NOMO-1 (cell line): Measurements from ENCODE around the gene SLC43A2.

ENCODE experiments used
- DNase-seq, 2 experiments: peaks; one replicate each; lab custom pipeline; 2025; ENCODE audit not compliant: unreplicated experiment in 2 of 2; lab: John Stamatoyannopoulos, UW

The SLC43A2 gene

GRCh38 chr17:1625053-1625452 is 3.6 kb downstream of the SLC43A2 start:
- DNase-seq: no peak

GRCh38 chr17:1624650-1625049 is 4.0 kb downstream of the SLC43A2 start:
- DNase-seq: no peak

DNA sequence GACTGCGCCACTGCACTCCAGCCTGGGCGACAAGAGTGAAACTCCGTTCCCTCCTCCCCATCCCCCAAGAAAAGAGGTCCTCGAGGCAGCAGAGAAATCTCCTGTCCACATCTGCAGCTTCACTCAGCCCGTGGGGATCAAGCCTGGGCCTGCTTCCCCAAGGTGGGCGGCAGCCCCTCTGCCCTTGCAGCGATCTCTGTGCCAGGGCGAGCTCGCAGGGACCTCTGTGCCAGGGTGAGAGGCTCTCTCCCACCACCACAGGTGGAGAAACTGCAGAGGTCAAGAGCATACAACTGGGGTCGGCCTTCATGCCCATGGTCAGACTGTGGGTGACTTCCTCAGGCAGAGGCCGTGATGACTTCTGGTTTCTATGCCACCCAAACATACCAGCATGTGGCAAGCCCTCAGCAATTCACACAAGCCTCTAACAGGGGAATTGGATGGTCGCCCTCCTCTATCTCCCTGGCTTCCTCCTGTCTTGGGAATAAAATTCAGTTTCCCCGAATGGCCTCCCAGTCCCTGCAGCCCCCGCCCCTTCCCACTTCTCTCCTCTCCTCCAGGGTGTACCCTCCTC is 5.5 kb downstream of the SLC43A2 start:
- DNase-seq: no peak

DNA sequence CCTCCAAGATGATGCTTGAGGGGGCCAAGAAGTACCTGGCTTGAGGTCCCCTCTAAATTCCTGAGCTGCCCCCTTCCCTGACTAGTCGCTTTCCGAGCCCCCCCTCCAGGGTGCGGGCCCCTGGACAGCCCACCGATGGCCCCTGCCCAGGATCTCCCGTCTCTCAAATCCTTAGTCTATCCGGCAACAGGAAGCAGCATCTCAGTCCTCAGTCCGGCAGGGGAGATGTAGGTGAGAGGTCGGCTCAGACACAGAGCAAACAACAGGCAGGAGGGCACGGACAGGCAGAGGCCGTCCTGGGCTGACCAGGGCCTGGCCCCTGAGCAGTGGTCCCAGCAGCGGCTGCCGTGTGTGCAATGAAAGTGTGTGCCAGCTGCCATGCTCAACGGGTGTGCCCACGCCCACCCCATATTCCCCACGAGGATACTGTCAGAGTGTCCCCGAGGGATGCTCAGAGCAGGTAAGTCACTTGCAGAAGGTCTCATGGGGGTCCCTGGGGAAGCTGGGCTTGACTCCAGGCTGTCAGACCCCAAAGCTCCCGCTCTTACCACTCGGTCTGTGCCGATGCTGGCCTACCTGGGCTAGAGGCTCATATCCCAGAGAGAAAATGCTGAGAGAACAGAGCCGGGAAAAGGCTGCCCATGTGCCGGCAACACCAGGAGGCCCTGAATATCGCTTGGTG is 7.2 kb downstream of the SLC43A2 start:
- no peak for DNase-seq

DNA sequence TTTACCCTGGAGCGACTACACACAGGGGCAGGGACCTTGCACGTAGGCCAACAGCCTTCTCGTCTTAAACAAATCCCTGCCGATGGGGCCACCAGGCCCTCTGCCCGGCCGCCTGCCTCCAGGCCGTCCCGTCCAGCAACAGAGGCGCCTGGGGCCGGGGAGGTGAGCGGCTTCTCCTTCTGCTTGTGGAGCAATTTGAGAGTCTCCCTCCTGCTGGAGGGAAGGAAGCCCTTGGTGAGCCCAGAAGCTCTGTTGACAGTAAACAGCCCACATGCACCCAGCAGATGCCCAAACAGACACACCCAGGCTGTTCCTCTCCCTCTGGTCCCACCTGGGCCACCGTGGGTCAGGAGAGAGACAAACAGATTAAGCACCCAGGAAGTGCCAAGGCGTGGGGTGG is 8.1 kb downstream of the SLC43A2 start:
- DNase-seq: no peak

- DNase-seq: peak in 1 of 2 experiments; percentile 16
Measured at GRCh38 chr17:1617620-1618174, 10.9 kb downstream of the SLC43A2 start.

DNA sequence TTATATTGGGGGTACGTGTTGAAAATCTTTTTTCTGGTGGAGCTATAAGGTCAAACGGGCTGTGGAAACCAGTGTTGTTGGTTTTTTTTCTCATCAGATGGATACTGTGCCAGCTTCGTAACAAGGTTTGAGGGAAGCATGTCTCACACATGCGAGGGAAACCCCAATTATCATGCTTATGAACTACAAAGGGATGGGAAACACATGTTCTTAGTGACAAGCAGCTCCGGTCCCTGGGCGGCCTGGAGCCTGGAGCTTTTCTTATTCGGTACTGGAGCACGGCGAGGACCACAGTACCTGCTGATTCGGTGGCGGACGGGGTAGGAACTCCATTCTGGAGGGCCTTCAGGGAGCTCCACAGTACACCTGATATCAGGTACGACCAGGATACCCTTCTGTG is 12.5 kb downstream of the SLC43A2 start:
- no peak for DNase-seq

GRCh38 chr17:1612400-1612799 is 16.2 kb downstream of the SLC43A2 start:
- no peak for DNase-seq

- peak; percentile 39 to 61 for DNase-seq
Measured at GRCh38 chr17:1611715-1612114, 16.9 kb downstream of the SLC43A2 start.

- DNase-seq: no peak
Measured at GRCh38 chr17:1608676-1609075, 20.0 kb downstream of the SLC43A2 start.

DNA sequence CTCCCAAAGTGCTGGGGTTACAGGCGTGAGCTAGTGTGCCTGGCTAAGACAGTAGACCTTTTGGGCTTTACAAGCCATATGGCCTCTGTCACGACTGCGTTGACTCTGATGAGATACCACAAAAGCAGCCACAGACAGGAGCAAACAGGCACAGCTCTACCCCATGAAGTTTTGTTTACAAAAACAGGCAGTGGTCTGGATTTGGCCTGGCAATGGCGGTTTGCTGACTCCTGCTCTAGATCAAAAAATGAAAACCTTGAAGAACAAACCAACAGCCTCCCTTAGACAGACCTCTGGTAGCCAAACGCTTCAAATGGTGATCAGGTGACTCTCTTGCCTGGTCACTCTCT is 20.7 kb downstream of the SLC43A2 start:
- no peak for DNase-seq

DNA sequence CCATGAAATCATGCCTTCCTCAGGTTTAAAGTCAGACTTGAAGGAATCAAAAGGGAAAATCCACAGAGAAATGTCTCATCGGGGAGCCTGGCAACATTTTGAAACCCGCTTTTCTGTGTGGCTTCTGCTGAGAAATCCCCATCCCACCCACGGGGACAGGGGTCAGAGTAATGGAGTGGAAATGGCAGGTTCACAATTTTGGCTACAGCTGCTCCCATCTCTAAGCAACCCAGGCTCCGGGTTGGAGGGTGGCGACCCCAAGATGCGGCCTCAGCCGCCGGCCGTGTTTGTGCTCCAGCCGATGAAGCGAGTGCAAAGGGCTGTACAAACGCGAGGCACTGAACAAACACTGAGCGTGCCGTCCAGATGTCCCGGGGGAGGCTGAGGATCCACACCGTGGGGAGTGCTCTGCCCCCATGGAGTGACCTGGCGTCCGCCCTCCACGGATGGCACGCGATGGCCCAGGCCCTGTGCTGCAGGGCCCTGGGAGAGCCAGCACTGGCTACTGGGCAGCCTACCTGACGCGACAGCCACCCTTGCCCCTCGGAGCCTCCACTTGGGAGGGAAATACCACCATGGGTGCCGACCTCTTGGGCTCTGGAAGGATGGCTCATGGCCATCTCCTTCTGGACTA is 22.2 kb downstream of the SLC43A2 start:
- no peak for DNase-seq

DNA sequence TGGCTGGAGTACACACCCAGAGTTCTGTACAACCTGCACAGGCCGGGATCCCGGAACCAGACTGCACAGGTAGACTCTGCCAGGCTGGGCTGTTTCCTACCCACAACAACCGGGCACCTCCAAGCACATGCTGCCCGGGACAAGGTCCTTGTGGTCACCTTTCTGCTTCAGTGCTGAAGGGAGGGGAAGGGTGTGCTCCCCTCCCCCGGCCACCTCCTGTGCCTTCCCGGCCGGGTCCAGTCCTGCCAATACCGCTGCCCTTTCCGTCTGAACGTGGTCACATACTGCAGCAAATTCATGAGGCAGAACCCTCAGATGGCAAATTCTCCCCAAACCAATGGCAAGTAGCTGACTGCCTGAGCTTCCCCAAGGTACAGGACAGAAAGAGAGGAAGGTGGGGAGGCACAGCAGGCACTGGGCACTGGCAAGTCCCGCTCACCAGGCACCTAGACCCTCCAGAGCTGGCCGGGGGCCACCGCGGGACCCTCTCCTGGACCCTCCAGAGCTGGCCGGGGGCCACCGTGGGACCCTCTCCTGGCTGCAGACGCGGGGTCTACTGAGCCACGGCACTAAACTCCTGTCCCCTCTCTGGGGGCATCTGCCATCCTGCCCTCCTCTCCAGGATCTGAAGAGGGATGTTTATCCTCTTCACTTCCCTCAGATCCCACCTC is 22.8 kb downstream of the SLC43A2 start:
- DNase-seq: no peak

GRCh38 chr17:1604831-1605528 is 23.7 kb downstream of the SLC43A2 start:
- DNase-seq: no peak

GRCh38 chr17:1601571-1601970 is 27.1 kb downstream of the SLC43A2 start:
- DNase-seq: no peak

DNA sequence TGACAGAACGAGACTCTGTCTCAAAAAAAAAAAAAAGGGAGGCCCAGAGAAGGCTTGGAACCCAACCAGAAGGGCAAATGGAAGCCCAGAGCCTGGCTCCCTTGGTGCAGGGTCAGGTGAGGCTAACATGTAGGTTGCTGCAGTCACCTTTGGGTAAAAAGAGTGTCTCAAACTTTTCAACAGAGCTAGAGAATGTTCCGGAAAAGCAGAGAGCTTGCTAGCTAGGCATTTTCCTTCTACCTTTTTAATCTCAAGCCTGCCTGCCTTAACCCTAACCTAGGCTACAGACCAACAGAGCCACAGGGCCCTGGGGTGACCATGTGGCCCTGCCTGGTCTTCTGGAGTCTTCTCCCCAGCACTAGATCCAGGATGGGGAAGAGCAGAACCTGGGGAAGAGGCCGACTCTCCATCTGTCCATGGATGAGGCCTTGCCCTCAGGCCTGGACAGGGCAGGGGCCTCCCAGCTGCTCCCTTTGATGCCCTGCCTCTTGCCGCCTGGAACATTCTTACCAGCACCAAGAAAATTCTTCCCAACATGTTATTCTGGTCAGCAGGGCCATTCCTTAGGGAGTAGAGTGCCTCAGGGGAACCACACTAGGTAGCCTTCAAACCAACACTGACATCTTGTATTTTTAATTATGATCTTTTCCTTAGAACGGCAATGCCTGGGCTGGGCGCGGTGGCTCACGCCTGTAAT is 30.1 kb downstream of the SLC43A2 start:
- DNase-seq: no peak

DNA sequence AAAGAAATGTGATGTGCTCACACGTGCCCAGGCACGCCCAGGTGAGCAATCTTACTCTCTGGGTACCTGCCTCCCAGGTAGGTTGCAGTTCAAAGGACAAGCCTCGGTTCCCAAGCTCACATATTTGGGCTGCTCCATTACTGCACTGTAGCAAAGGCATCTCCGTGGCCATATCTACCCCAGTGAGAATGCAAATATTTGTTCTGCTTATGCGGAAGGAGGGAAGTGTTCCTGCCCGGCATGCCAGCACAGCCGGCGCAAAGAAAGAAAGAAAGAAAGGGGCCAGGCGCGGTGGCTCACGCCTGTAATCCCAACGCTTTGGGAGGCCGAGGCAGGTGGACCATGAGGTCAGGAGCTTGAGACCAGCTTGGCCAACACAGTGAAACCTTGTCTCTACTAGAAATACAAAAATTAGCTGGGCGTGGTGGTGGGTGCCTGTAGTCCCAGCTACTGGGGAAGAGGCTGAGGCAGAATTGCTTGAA is 30.7 kb downstream of the SLC43A2 start:
- no peak for DNase-seq

DNA sequence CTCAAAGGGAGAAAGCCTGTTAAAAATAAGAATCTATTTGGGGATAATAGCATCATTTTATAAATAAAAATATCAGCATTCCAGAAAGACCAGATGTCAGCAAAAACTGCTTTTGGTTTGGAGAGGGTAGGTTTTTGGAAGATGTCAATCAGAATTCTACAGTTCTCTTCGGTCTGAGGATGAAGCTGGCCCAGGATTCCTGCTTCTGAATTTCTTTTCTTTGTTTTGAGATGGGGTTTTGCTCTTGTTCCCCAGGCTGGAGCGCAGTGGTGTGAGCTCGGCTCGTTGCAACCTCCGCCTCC is 35.1 kb downstream of the SLC43A2 start:
- DNase-seq: no peak

GRCh38 chr17:1592751-1593629 is 35.6 kb downstream of the SLC43A2 start:
- no peak for DNase-seq
